Common myeloid progenitor, CD34-positive (primary cell): ENCODE measurements around the gene CEND1.

Experiments used
- CTCF ChIA-PET: fragments of 350-600 bp; sonication (Branson Sonifier 250); formaldehyde crosslinking; loops from one replicate; lab custom pipeline; 2021; ENCODE audit warnings: antibody characterized with exemption; lab: Charles Lee
- POLR2A ChIA-PET: fragments of 350-600 bp; sonication (Branson Sonifier 250); formaldehyde crosslinking; loops from one replicate; lab custom pipeline; 2021; ENCODE audit warnings: antibody characterized with exemption; lab: Charles Lee
- DNase-seq, 3 donors: peaks; one replicate each; pipeline versions ENCODE4 v3.0.0 to v3.0.0-alpha.2; 2013
- H3K27ac ChIP-seq, 2 experiments: 1 replicate in 1 of 2; 2 replicates in 1 of 2; pipeline ENCODE4 v1.7.0; 2013; ENCODE audit warnings: inconsistent platforms in 2 of 2, low read length in 2 of 2, mild to moderate bottlenecking in 2 of 2, low read depth in 1 of 2, moderate library complexity in 1 of 2; ENCODE audit not compliant: severe bottlenecking in 2 of 2, insufficient read depth in 1 of 2, poor library complexity in 1 of 2
- H3K27me3 ChIP-seq, 5 experiments: replicated peaks in 2 of 5; 1 replicate in 3 of 5; 2 replicates in 2 of 5; pipeline versions ENCODE4 v1.6.1 to v1.7.0; 2013; ENCODE audit warnings: low read length in 4 of 5, mild to moderate bottlenecking in 2 of 5, moderate library complexity in 2 of 5, inconsistent platforms in 1 of 5; ENCODE audit not compliant: insufficient read depth in 5 of 5, control insufficient read depth in 4 of 5
- H3K36me3 ChIP-seq, 4 experiments: 1 replicate in 2 of 4; 2 replicates in 2 of 4; pipeline versions ENCODE4 v1.6.1 to v1.7.0; 2013; ENCODE audit warnings: low read length in 3 of 4, control low read depth in 1 of 4, mild to moderate bottlenecking in 1 of 4; ENCODE audit not compliant: control insufficient read depth in 4 of 4, insufficient read depth in 4 of 4
- H3K4me1 ChIP-seq, 4 experiments: 1 replicate in 3 of 4; 2 replicates in 1 of 4; pipeline versions ENCODE4 v1.6.1 to v1.7.1; 2013; ENCODE audit warnings: low read length in 3 of 4, mild to moderate bottlenecking in 3 of 4, control low read depth in 1 of 4, inconsistent platforms in 1 of 4, moderate library complexity in 1 of 4; ENCODE audit not compliant: control insufficient read depth in 4 of 4, insufficient read depth in 4 of 4; ENCODE audit errors: control extremely low read depth in 1 of 4
- H3K4me3 ChIP-seq, 7 experiments: 1 replicate in 4 of 7; 2 replicates in 3 of 7; pipeline versions ENCODE4 v1.5.1 to v1.7.0; 2013; ENCODE audit warnings: mild to moderate bottlenecking in 7 of 7, low read length in 6 of 7, moderate library complexity in 6 of 7, inconsistent platforms in 2 of 7, low read depth in 2 of 7, control low read depth in 1 of 7; ENCODE audit not compliant: insufficient read depth in 4 of 7, control insufficient read depth in 1 of 7; ENCODE audit errors: extremely low read depth in 1 of 7
- H3K9me3 ChIP-seq, 5 experiments: 1 replicate in 4 of 5; 2 replicates in 1 of 5; pipeline versions ENCODE4 v1.6.1 to v1.7.1; 2013; ENCODE audit warnings: low read length in 4 of 5, mild to moderate bottlenecking in 2 of 5, inconsistent platforms in 1 of 5, low read depth in 1 of 5, moderate library complexity in 1 of 5; ENCODE audit not compliant: control insufficient read depth in 4 of 5, insufficient read depth in 2 of 5; ENCODE audit errors: control extremely low read depth in 1 of 5
- WGBS: methylation state at CpG from one replicate; pipeline ENCODE4 v1.1.5; 2013; ENCODE audit not compliant: insufficient coverage; 5-methylcytosine and 5-hydroxymethylcytosine counted together

The CEND1 gene

GRCh38 chr11:813456-814096 is 23.7 kb upstream of the CEND1 start:
- H3K9me3 ChIP-seq, result no peaks in the 10 kb centered on the region
- H3K27ac ChIP-seq, result no peak overlapping the region
- WGBS, result 82% methylated on average over 5 of the region's 9 CpGs
- H3K27me3 ChIP-seq, result no peaks in the 10 kb centered on the region
- peaks cover 7 to 26% (median 20%) of the 10 kb centered on the region in 4 experiments for H3K4me1 ChIP-seq
- no peak for DNase-seq
- peaks cover 5 to 36% (median 29%) of the 10 kb centered on the region in 4 experiments for H3K36me3 ChIP-seq
- H3K4me3 ChIP-seq, result no peak overlapping the region
- CTCF ChIA-PET, result interaction anchor here (1.6 kb wide), 1 partner anchor 29 kb away, joined by 4 read pairs; the partner anchor contains the start of genes POLR2L and TSPAN4
- POLR2A ChIA-PET, result no interaction called here

GRCh38 chr11:813072-813455 is 23.2 kb upstream of the CEND1 start:
- peaks cover 5 to 36% (median 29%) of the 10 kb centered on the region in 4 experiments for H3K36me3 ChIP-seq
- CTCF ChIA-PET, result interaction anchor here (1.5 to 1.6 kb wide), 2 partner anchors 29 to 30 kb away, joined by 3 to 4 read pairs; partner anchors contain the start of genes POLR2L and TSPAN4
- POLR2A ChIA-PET, result no interaction called here

GRCh38 chr11:812390-812789 is 22.5 kb upstream of the CEND1 start:
- Histone ChIP-seq H3K36me3 (peaks cover 5 to 36% (median 29%) of the 10 kb centered on the region in 4 experiments), H3K9me3 (no peaks in the 10 kb centered on the region), H3K27me3 (no peaks in the 10 kb centered on the region), H3K4me3 (no peak overlapping the region), H3K4me1 (peaks cover 8 to 33% (median 23%) of the 10 kb centered on the region in 4 experiments), H3K27ac (no peak overlapping the region)
- WGBS, result 100% methylated on average over 3 of the region's 3 CpGs
- CTCF ChIA-PET, result interaction anchor here (1.1 to 2.6 kb wide), 4 partner anchors 7 to 28 kb away, joined by 3 to 9 read pairs (median 4); no protein-coding TSS in a partner anchor
- DNase-seq, result no peak
- POLR2A ChIA-PET, result interaction anchor here (1.1 to 1.5 kb wide), 2 partner anchors 9 to 22 kb away, joined by 3 to 4 read pairs; no protein-coding TSS in a partner anchor

More at GRCh38 chr11:813072-813455, 23.2 kb upstream of the CEND1 start:
- Histone ChIP-seq H3K4me3 (no peak overlapping the region), H3K27me3 (no peaks in the 10 kb centered on the region), H3K27ac (no peak overlapping the region), H3K9me3 (no peaks in the 10 kb centered on the region), H3K4me1 (peaks cover 8 to 28% (median 23%) of the 10 kb centered on the region in 4 experiments)
- 92% methylated on average over 6 of the region's 6 CpGs for WGBS
- DNase-seq, result no peak

- peak in 1 of 3 donors; percentile 38 for DNase-seq
- WGBS, result 87% methylated on average over 12 of the region's 14 CpGs
- H3K4me3 ChIP-seq, result peak overlapping the region in 4 of 7 experiments; percentile 94 to 99 (median 96)
- H3K27ac ChIP-seq, result peak overlapping the region; percentile 12 to 97
- H3K36me3 ChIP-seq, result peaks cover 5 to 36% (median 29%) of the 10 kb centered on the region in 4 experiments
- POLR2A ChIA-PET, result interaction anchor here (1.1 to 1.5 kb wide), 2 partner anchors 10 to 23 kb away, joined by 3 to 4 read pairs; no protein-coding TSS in a partner anchor
- H3K4me1 ChIP-seq, result peaks cover 8 to 33% (median 23%) of the 10 kb centered on the region in 4 experiments
- H3K9me3 ChIP-seq, result no peaks in the 10 kb centered on the region
- no peaks in the 10 kb centered on the region for H3K27me3 ChIP-seq
- CTCF ChIA-PET, result interaction anchor here (0.7 to 2.6 kb wide), 6 partner anchors 8 to 27 kb away, joined by 3 to 10 read pairs (median 4); no protein-coding TSS in a partner anchor
Measured at GRCh38 chr11:811446-812245, 21.8 kb upstream of the CEND1 start.

GRCh38 chr11:810040-810567 is 20.2 kb upstream of the CEND1 start:
- WGBS, result under 1% methylated on average over 34 of the region's 55 CpGs
- no peak for DNase-seq
- POLR2A ChIA-PET, result interaction anchor here (1.0 to 2.0 kb wide), 4 partner anchors 9 to 101 kb away, joined by 3 to 17 read pairs (median 4); partner anchors contain the start of genes CHID1 and PNPLA2
- Histone ChIP-seq H3K9me3 (no peaks in the 10 kb centered on the region), H3K27ac (peak overlapping the region; percentile 86 to 97), H3K36me3 (peaks cover 5 to 31% (median 28%) of the 10 kb centered on the region in 4 experiments), H3K27me3 (no peaks in the 10 kb centered on the region), H3K4me3 (peak overlapping the region; percentile 75 to 99 (median 94)), H3K4me1 (peaks cover 8 to 41% (median 27%) of the 10 kb centered on the region in 4 experiments)
- CTCF ChIA-PET, result interaction anchor here (0.6 to 2.6 kb wide), 6 partner anchors 9 to 233 kb away, joined by 3 to 10 read pairs (median 5); partner anchors contain the start of gene PNPLA2

GRCh38 chr11:809287-810039 is 19.6 kb upstream of the CEND1 start, which contains the start of gene RPLP2:
TSS of gene RPLP2 (plus strand) at chr11:809967. CDS start at chr11:810235, 268 bp downstream.
- peaks cover 8 to 45% (median 31%) of the 10 kb centered on the region in 4 experiments for H3K4me1 ChIP-seq
- peak; percentile 96 to 98 (median 98) for DNase-seq
- H3K27me3 ChIP-seq, result no peaks in the 10 kb centered on the region
- H3K27ac ChIP-seq, result peak within 1 kb of the TSS; percentile 86 to 97
- WGBS, result under 1% methylated on average over 70 of the region's 81 CpGs
- H3K4me3 ChIP-seq, result peak within 1 kb of the TSS; percentile 75 to 99 (median 94)
- H3K9me3 ChIP-seq, result no peaks in the 10 kb centered on the region
- peaks cover 5 to 31% (median 27%) of the 10 kb centered on the region in 4 experiments for H3K36me3 ChIP-seq
- CTCF ChIA-PET, result interaction anchor here (0.7 to 1.7 kb wide), 3 partner anchors 10 to 20 kb away, joined by 3 to 7 read pairs (median 3); partner anchors contain the start of gene PNPLA2
- POLR2A ChIA-PET, result interaction anchor here (0.9 to 2.0 kb wide), 5 partner anchors 10 to 101 kb away, joined by 3 to 17 read pairs (median 3); partner anchors contain the start of genes CHID1, PNPLA2 and POLR2L
